MCF 10A (cell line): ENCODE results near the gene ZBP1. TPM values are rescaled to one million over a fixed set of nuclear protein-coding genes. Genes with fewer than 3 reads are reported as not detected.

Experiments
- BruUV-seq: library from RNA; stranded (reverse); fragments of 400-500 nt; replicated peaks from 2 replicates; lab custom pipeline; 2021; lab: Mats Ljungman, UMichigan
- CTCF ChIA-PET: fragments of 300-600 bp; sonication (Branson Sonifier 250); formaldehyde crosslinking; extraction: SDS; loops from one replicate; lab custom pipeline; 2021; ENCODE audit warnings: antibody characterized with exemption, inconsistent platforms; lab: Yijun Ruan, JAX
- POLR2A ChIA-PET: fragments of 300-600, 350-650 bp; sonication (Branson Sonifier 250); formaldehyde crosslinking; extraction: SDS; loops from one replicate; lab custom pipeline; 2020; ENCODE audit warnings: antibody characterized with exemption, inconsistent platforms; lab: Yijun Ruan, JAX
- DNase-seq: peaks from one replicate; pipeline ENCODE4 v3.0.0-alpha.2; 2018; ENCODE audit not compliant: unreplicated experiment
- H3K27ac Mint-ChIP-seq: one replicate; pipeline ENCODE4 v1.8.0; 2022; ENCODE audit warnings: mild to moderate bottlenecking, low read depth, mixed read lengths; ENCODE audit not compliant: unreplicated experiment
- H3K27me3 Mint-ChIP-seq: one replicate; pipeline ENCODE4 v1.8.0; 2022; ENCODE audit warnings: mixed read lengths; ENCODE audit not compliant: insufficient read depth, unreplicated experiment
- H3K36me3 Mint-ChIP-seq: one replicate; pipeline ENCODE4 v1.8.0; 2022; ENCODE audit warnings: mild to moderate bottlenecking, moderate library complexity, mixed read lengths; ENCODE audit not compliant: insufficient read depth, unreplicated experiment
- H3K4me1 Mint-ChIP-seq: one replicate; pipeline ENCODE4 v1.8.0; 2022; ENCODE audit warnings: mixed read lengths; ENCODE audit not compliant: insufficient read depth, unreplicated experiment
- H3K4me3 Mint-ChIP-seq: one replicate; pipeline ENCODE4 v1.8.0; 2022; ENCODE audit warnings: mild to moderate bottlenecking, moderate library complexity, mixed read lengths; ENCODE audit not compliant: unreplicated experiment
- H3K9me3 Mint-ChIP-seq: one replicate; pipeline ENCODE4 v1.8.0; 2022; ENCODE audit warnings: mixed read lengths; ENCODE audit not compliant: unreplicated experiment
- intact Hi-C: fragments of 100-400 bp; cut with micrococcal nuclease; formaldehyde crosslinking; loops from 2 replicates; pipeline ENCODE4 v1.14.1; 2022
- total RNA-seq: library from RNA; stranded (reverse); gene quantifications from 2 replicates; pipeline ENCODE4 v1.2.3, GENCODE V29; 2022
- TF ChIP-seq, protein P1 (sequence below): fragments of 200-600 bp; IDR thresholded peaks from one replicate; pipeline ENCODE4 v1.8.0; 2022; ENCODE audit warnings: antibody characterized with exemption, mild to moderate bottlenecking; ENCODE audit not compliant: unreplicated experiment

Gene ZBP1
- total RNA-seq, 1 experiment from 2014 or later, result not detected

DNA sequence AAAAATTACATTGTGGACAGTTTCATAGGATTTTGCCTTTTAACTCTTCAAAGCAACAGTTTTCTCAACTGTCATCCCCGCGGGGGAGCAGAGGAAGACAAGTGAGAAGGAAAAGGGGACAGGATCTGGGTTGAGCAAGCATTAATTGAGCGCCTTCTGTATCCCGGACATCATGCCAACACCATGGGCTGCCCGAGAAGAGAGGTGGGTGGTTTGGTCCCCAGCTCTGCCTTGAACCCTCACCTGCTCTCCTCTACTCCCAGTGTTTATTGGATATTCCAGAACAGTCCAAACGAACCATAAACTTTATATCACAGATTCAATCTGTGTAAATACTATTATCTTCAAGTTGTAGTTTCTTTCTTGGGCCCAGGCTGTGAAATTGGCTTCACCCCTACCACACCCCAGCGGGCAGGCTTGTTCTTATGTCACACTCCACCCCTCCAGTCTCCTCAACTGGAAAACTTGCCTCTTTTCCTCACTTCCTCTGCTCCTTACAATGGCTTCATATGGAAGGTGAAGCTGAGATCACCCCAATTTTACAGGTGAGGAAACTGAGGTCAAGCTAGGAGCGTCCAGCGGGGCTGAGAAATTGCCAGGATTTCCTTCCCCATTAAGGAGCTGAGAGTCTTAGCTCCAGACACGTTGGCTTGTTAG, 53.3 kb downstream of the ZBP1 start:
- Mint-ChIP-seq H3K4me1 (no peaks in the 10 kb centered on the region), H3K36me3 (no peaks in the 10 kb centered on the region), H3K27me3 (peaks cover 95% of the 10 kb centered on the region), H3K27ac (no peak overlapping the region), H3K4me3 (no peak overlapping the region), H3K9me3 (no peaks in the 10 kb centered on the region)
- ChIA-PET CTCF (interaction anchor here (1.0 kb wide), 1 partner anchor 28 kb away, joined by 5 read pairs; no protein-coding TSS in a partner anchor), POLR2A (interaction anchor here (0.8 kb wide), 1 partner anchor 8 kb away, joined by 3 read pairs; no protein-coding TSS in a partner anchor)
- intact Hi-C loops, result no loop called here
- BruUV-seq, result no TSS peak
- TF ChIP-seq, protein P1, sequence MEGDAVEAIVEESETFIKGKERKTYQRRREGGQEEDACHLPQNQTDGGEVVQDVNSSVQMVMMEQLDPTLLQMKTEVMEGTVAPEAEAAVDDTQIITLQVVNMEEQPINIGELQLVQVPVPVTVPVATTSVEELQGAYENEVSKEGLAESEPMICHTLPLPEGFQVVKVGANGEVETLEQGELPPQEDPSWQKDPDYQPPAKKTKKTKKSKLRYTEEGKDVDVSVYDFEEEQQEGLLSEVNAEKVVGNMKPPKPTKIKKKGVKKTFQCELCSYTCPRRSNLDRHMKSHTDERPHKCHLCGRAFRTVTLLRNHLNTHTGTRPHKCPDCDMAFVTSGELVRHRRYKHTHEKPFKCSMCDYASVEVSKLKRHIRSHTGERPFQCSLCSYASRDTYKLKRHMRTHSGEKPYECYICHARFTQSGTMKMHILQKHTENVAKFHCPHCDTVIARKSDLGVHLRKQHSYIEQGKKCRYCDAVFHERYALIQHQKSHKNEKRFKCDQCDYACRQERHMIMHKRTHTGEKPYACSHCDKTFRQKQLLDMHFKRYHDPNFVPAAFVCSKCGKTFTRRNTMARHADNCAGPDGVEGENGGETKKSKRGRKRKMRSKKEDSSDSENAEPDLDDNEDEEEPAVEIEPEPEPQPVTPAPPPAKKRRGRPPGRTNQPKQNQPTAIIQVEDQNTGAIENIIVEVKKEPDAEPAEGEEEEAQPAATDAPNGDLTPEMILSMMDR, result no peak
- DNase-seq, result no peak

DNA sequence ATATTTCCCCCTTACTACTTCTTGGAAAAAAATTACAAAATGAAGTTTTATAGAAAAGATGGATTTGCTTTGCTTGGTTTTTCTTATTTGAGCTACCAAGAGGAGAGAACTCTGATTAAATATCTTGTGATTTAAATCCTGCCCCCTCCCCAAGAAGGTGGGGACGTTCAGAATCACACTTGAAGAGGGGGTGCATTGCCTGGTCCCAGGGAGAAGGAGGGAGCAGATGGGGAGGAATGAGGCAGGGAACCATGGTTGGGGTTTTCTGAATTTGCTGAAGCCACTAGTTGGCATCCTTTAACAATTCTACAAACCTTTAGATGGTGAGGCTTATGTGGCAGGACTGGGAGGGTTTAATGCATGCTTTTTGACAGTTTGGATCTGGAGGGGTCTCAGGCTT, 53.8 kb downstream of the ZBP1 start:
- Mint-ChIP-seq H3K4me3 (no peak overlapping the region), H3K4me1 (no peaks in the 10 kb centered on the region), H3K27ac (no peak overlapping the region), H3K36me3 (no peaks in the 10 kb centered on the region), H3K27me3 (peaks cover 95% of the 10 kb centered on the region), H3K9me3 (no peaks in the 10 kb centered on the region)
- BruUV-seq, result no TSS peak
- ChIA-PET CTCF (interaction anchor here (0.7 kb wide), 1 partner anchor 56 kb away, joined by 3 read pairs; no protein-coding TSS in a partner anchor), POLR2A (no interaction called here)
- TF ChIP-seq, protein P1, result no peak
- intact Hi-C loops, result no loop called here
- DNase-seq, result no peak

DNA sequence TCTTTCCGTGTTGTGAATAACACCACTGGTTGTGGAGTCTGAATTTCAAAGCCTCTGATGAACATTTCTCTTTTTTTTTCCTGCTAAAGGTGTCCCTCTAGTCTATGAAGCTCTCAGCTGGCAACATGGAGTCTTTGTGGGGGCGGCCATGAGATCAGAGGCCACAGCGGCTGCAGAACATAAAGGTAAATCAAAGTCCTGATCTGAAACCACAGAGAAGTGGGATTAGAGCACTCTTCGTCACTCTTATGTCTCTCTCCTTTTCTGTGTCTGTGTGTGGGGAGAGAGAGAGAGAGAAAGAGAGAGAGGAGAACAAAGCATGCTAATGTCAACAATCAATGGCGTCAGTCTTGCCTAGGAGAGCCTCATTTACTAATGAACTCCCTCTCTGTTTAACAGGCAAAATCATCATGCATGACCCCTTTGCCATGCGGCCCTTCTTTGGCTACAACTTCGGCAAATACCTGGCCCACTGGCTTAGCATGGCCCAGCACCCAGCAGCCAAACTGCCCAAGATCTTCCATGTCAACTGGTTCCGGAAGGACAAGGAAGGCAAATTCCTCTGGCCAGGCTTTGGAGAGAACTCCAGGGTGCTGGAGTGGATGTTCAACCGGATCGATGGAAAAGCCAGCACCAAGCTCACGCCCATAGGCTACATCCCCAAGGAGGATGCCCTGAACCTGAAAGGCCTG, 55.1 kb downstream of the ZBP1 start:
- H3K9me3 Mint-ChIP-seq, result no peaks in the 10 kb centered on the region
- no TSS peak for BruUV-seq
- ChIA-PET CTCF (interaction anchor here (0.7 to 0.9 kb wide), 3 partner anchors 56 to 642 kb away, joined by 3 to 4 read pairs (median 3); no protein-coding TSS in a partner anchor), POLR2A (no interaction called here)
- H3K27me3 Mint-ChIP-seq, result peaks cover 95% of the 10 kb centered on the region
- TF ChIP-seq, protein P1, result no peak
- no peak overlapping the region for H3K4me3 Mint-ChIP-seq
- no peak overlapping the region for H3K27ac Mint-ChIP-seq
- DNase-seq, result no peak
- no peaks in the 10 kb centered on the region for H3K36me3 Mint-ChIP-seq
- intact Hi-C loops, result no loop called here
- peaks cover 6% of the 10 kb centered on the region for H3K4me1 Mint-ChIP-seq

DNA sequence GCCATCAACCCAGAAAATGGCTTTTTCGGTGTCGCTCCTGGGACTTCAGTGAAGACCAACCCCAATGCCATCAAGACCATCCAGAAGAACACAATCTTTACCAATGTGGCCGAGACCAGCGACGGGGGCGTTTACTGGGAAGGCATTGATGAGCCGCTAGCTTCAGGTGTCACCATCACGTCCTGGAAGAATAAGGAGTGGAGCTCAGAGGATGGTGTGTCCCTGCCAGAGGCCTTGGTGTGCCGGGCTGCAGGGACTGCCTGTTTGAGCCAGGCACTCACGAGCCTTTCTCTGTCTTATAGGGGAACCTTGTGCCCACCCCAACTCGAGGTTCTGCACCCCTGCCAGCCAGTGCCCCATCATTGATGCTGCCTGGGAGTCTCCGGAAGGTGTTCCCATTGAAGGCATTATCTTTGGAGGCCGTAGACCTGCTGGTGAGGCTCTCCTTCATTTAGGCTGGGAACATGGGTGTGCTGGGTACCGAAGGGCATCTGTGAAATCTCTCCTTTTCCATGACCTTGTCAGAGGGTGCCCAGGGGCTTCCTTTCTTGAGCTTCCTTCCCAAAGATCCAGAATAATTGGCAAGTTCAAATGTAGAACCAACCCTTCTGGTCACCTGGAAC, 55.9 kb downstream of the ZBP1 start:
- CTCF ChIA-PET, result interaction anchor here (0.9 kb wide), 1 partner anchor 69 kb away, joined by 4 read pairs; no protein-coding TSS in a partner anchor
- BruUV-seq, result no TSS peak
- Mint-ChIP-seq H3K9me3 (no peaks in the 10 kb centered on the region), H3K27me3 (peaks cover 95% of the 10 kb centered on the region), H3K27ac (no peak overlapping the region), H3K4me3 (no peak overlapping the region), H3K36me3 (no peaks in the 10 kb centered on the region), H3K4me1 (peaks cover 6% of the 10 kb centered on the region)
- no peak for DNase-seq
- intact Hi-C loops, result no loop called here
- TF ChIP-seq, protein P1, result no peak
- POLR2A ChIA-PET, result no interaction called here
